Omental fat pad (tissue), 4 donors: ENCODE data around the gene FETUB. TPM values are rescaled to one million over a fixed set of nuclear protein-coding genes. Genes with fewer than 3 reads are reported as not detected.

Experiments used
- ATAC-seq: fragments of 150-250 bp; one replicate; pipeline ENCODE4 v1.9.1; 2016; ENCODE audit warnings: mild to moderate bottlenecking, moderate library complexity; ENCODE audit not compliant: low FRiP score
- DNase-seq: peaks from one replicate; pipeline ENCODE4 v3.0.0-alpha.2; 2019; ENCODE audit warnings: low spot score
- CTCF ChIP-seq, 3 donors: fragments of 450-650 bp; IDR thresholded peaks; one replicate each; pipeline ENCODE4 v1.5.1; 2016 to 2017; ENCODE audit warnings: antibody characterized with exemption in 3 of 3, mild to moderate bottlenecking in 3 of 3, moderate library complexity in 2 of 3
- total RNA-seq, 4 donors: library from RNA; depleted of rRNA; stranded (reverse); fragments of >200 nt; gene quantifications; one replicate each; pipeline ENCODE4 v1.1.0, GENCODE V29; 2016

The FETUB gene
- total RNA-seq, 4 donors from 2014 or later, result not detected

- ATAC-seq (no peak), DNase-seq (no peak)
- TF ChIP-seq CTCF (IDR thresholded peaks at IDR 0.05), result no peak
Observed at GRCh38 chr3:186614266-186614596, 26.0 kb upstream of the FETUB start.

DNA sequence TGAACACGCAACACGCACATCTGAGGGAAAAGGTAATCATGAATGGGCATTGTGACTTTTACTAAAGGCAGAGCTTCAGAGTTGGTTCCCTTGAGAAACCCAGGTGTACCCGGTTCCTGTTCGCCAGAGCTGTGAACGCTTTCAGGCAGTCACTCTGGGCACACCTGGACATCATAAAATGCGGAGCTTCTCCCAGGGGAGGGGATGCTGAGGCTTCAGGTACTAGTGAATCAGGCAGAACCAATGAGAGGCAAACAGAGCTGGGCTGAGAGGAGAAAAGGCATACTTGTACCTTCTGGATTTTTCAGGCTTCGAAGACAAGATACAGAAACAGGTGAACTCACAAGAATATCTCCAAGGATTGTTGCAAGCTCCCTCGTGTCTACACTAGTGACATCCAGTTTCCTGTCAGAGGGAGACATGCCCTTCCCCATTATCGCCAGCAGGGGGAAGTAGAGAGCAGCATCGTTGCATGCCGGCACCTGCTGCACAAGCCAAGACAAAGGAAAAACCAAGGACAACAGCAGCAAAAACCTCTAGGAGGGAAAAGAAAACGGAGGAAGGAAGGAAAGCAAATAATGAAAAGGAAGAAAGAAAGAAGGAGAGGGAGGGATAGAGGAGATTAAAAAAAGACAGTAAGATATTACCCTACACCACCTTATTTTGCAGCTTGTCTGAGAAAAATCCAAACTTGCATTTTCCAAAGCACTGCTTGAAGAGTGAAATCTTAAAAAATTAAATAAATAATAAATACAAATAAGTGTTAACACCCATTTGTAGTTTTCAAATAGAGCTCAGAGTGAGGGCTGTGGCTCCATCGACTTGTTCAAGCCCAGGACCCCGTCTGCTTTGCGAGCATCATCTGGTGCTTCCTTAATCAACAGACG is 25.4 kb upstream of the FETUB start:
- ATAC-seq (no peak), DNase-seq (peak; percentile 76)
- TF ChIP-seq CTCF (IDR thresholded peaks at IDR 0.05), result peak in 1 of 3 donors; percentile 88

GRCh38 chr3:186616299-186616617 is 23.9 kb upstream of the FETUB start:
- ATAC-seq (no peak), DNase-seq (no peak)
- TF ChIP-seq CTCF (IDR thresholded peaks at IDR 0.05), result no peak

GRCh38 chr3:186617036-186617946 is 22.9 kb upstream of the FETUB start:
- peak; percentile 99 for ATAC-seq
- peak; percentile 52 for DNase-seq
- TF ChIP-seq CTCF (IDR thresholded peaks at IDR 0.05), result peak in 1 of 3 donors; percentile 62

DNA sequence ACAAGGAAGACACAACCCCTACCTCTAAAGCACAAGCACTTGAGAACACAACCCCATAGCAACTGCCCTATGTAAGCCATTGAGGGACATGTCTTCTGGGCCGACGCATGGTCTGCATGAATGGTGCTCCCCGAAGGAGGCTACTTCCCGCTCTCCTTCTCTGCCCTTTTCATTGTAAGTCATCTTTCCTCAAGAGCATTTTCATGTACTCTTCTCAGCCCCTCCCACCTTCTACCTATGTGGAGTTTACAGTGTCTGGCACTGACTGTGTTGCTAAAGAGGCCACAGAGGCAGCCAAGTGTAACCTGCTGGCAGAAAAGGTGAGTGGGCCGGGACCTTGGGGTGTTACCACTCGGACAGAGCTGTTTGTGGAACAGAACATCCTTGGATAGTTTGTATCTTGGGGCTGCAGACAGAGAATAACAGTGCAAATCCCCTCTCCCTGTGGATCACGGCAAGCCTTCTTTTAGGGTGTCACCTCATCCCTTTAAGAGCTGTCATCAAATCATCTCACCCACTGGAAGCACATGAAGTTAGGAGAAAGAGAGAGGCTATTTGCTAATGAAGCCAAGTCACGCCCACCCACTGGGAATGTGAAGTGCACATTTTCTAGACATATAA is 21.8 kb upstream of the FETUB start:
- no peak for ATAC-seq
- no peak for TF ChIP-seq CTCF (IDR thresholded peaks at IDR 0.05)
- no peak for DNase-seq

DNA sequence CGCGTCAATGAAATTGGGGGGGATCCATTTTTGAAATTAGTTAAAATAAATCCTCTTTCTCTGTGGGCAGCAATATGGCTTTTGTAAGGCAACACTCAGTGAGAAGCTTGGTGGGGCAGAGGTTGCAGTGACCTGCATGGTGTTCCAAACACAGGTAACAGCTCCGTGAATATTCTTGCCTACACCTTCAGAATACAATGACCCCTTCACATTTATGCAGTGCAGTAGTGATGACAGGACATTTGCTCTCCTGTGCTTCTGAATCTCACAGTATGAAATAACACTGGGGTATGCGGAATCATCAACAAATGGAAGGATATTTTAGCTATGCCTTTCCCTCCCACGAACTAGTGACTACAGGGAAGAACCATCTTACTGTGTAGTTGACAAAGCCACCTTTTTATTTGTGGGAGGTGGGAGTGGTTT is 20.4 kb upstream of the FETUB start:
- no peak for TF ChIP-seq CTCF (IDR thresholded peaks at IDR 0.05)
- no peak for DNase-seq
- ATAC-seq, result no peak
